HepG2 (cell line): ENCODE data around the gene LDLRAD3. TPM values are rescaled to one million over a fixed set of nuclear protein-coding genes. Genes with fewer than 3 reads are reported as not detected.

Experiments used
- ATAC-seq: fragments of 200-7000 bp; cut with Tn5 transposase; 3 replicates; pipeline ENCODE4 v1.9.1; 2020; ENCODE audit warnings: mild to moderate bottlenecking, moderate library complexity
- BruUV-seq: library from RNA; stranded (reverse); fragments of 400-500 nt; replicated peaks from 2 replicates; lab custom pipeline; 2021; lab: Mats Ljungman, UMichigan
- CTCF ChIA-PET: fragments of 300-600 bp; formaldehyde crosslinking; extraction: SDS; loops from one replicate; lab custom pipeline; 2021; ENCODE audit warnings: low total read pairs, inconsistent platforms, low intra/inter-chr PET ratio; lab: Yijun Ruan, JAX
- POLR2A ChIA-PET: fragments of 350-600 bp; sonication (Branson Sonifier 250); formaldehyde crosslinking; loops from one replicate; lab custom pipeline; 2020; ENCODE audit warnings: antibody characterized with exemption, inconsistent platforms; lab: Yijun Ruan, JAX
- DNase-seq: peaks from one replicate; pipeline ENCODE4 v3.0.0-alpha.2; 2015; ENCODE audit warnings: low spot score
- FAIRE-seq: peaks from 3 replicates; lab custom pipeline; 2011; peaks lifted over from hg19 to GRCh38; lab: Jason Lieb, UNC
- H2AFZ ChIP-seq: one replicate; pipeline ENCODE4 v1.6.1; 2011; ENCODE audit warnings: low read length, inconsistent platforms
- H3K27ac ChIP-seq: fragments of 300-600 bp; 3 replicates; pipeline ENCODE4 v1.8.0; 2011; ENCODE audit warnings: mixed run types, mild to moderate bottlenecking, mixed read lengths, low read length, inconsistent platforms; ENCODE audit not compliant: insufficient read depth; ENCODE audit errors: extremely low read length
- H3K27me3 ChIP-seq, 2 experiments: fragments of 200-600 bp in 1 of 2; 2 replicates in 1 of 2; 3 replicates in 1 of 2; pipeline versions ENCODE4 v1.6.0 to v1.8.0; 2011; ENCODE audit warnings: low read length in 2 of 2, mild to moderate bottlenecking in 2 of 2, moderate library complexity in 2 of 2, inconsistent platforms in 1 of 2; ENCODE audit not compliant: insufficient read depth in 2 of 2, control insufficient read depth in 1 of 2
- H3K36me3 ChIP-seq, 2 experiments: fragments of 200-600 bp in 1 of 2; replicated peaks in 1 of 2; 2 replicates in 1 of 2; 3 replicates in 1 of 2; pipeline versions ENCODE4 v1.5.1 to v1.8.0; 2011; ENCODE audit warnings: low read length in 2 of 2, inconsistent platforms in 1 of 2; ENCODE audit not compliant: insufficient read depth in 2 of 2, control insufficient read depth in 1 of 2
- H3K4me1 ChIP-seq: 2 replicates; pipeline ENCODE4 v1.5.1; 2012; ENCODE audit warnings: low read length, inconsistent platforms; ENCODE audit not compliant: insufficient read depth
- H3K4me2 ChIP-seq: 2 replicates; pipeline ENCODE4 v1.6.0; 2011; ENCODE audit warnings: low read depth, low read length, inconsistent platforms
- H3K4me3 ChIP-seq, 3 experiments: fragments of 200-600 bp in 1 of 3; sonication (generic), shearing (Covaris generic) in 1 of 3; replicated peaks in 1 of 3; 2 replicates each; pipeline ENCODE4 v1.5.1; 2011 to 2016; ENCODE audit warnings: low read length in 3 of 3, inconsistent platforms in 2 of 3, low read depth in 2 of 3, mild to moderate bottlenecking in 2 of 3, control low read depth in 1 of 3, mixed read lengths in 1 of 3; ENCODE audit not compliant: insufficient read depth in 1 of 3
- H3K79me2 ChIP-seq: one replicate; pipeline ENCODE4 v1.6.1; 2011; ENCODE audit warnings: low read length, inconsistent platforms; ENCODE audit not compliant: insufficient read depth
- H3K9ac ChIP-seq: 2 replicates; pipeline ENCODE4 v1.6.0; 2011; ENCODE audit warnings: mild to moderate bottlenecking, low read depth, low read length, inconsistent platforms; ENCODE audit not compliant: insufficient read depth
- H3K9me3 ChIP-seq: 2 replicates; pipeline ENCODE4 v1.5.1; 2012; ENCODE audit warnings: mild to moderate bottlenecking, low read length
- H4K20me1 ChIP-seq: 2 replicates; pipeline ENCODE4 v1.6.0; 2011; ENCODE audit warnings: inconsistent platforms, mild to moderate bottlenecking, low read length, moderate library complexity; ENCODE audit not compliant: insufficient read depth
- AKAP8 ChIP-seq: sonication (generic); formaldehyde crosslinking; IDR thresholded peaks from 2 replicates; pipeline ENCODE4 v1.5.1; 2020; ENCODE audit warnings: mild to moderate bottlenecking, missing genetic modification reagents
- CHD2 ChIP-seq: IDR thresholded peaks from 2 replicates; pipeline ENCODE4 v1.6.1; 2011; ENCODE audit warnings: low read depth, low read length, improper control_type of control experiment
- FOXM1 ChIP-seq: sonication (generic); formaldehyde crosslinking; IDR thresholded peaks from 2 replicates; pipeline ENCODE4 v1.5.0; 2020; ENCODE audit warnings: missing genetic modification reagents
- GATAD2A ChIP-seq: IDR thresholded peaks from 2 replicates; pipeline ENCODE4 v1.6.1; 2016
- HHEX ChIP-seq: IDR thresholded peaks from 2 replicates; pipeline ENCODE4 v1.6.1; 2016; ENCODE audit warnings: control low read depth
- HOXA3 ChIP-seq: sonication (generic); formaldehyde crosslinking; IDR thresholded peaks from 2 replicates; pipeline ENCODE4 v1.5.0; 2020; ENCODE audit warnings: missing genetic modification reagents
- NFATC3 ChIP-seq: sonication (generic); formaldehyde crosslinking; IDR thresholded peaks from 2 replicates; pipeline ENCODE4 v1.5.1; 2020; ENCODE audit warnings: mild to moderate bottlenecking, missing genetic modification reagents
- NFRKB ChIP-seq: fragments of 450-650 bp; IDR thresholded peaks from 2 replicates; pipeline ENCODE4 v1.6.1; 2017
- ZBTB2 ChIP-seq: sonication (generic); formaldehyde crosslinking; IDR thresholded peaks from 2 replicates; pipeline ENCODE4 v1.8.0; 2022; ENCODE audit warnings: low read depth, missing genetic modification reagents
- ZFY ChIP-seq: sonication (generic); formaldehyde crosslinking; IDR thresholded peaks from 2 replicates; pipeline ENCODE4 v1.4.0; 2020; ENCODE audit warnings: missing genetic modification reagents
- ZNF20 ChIP-seq: sonication (generic); formaldehyde crosslinking; IDR thresholded peaks from 2 replicates; pipeline ENCODE4 v1.4.0; 2020; ENCODE audit warnings: mild to moderate bottlenecking, moderate library complexity, missing genetic modification reagents
- ZNF550 ChIP-seq: sonication (generic); formaldehyde crosslinking; IDR thresholded peaks from 2 replicates; pipeline ENCODE4 v1.4.0; 2020; ENCODE audit warnings: mild to moderate bottlenecking, missing genetic modification reagents, borderline replicate concordance
- ZNF790 ChIP-seq: sonication (generic); formaldehyde crosslinking; IDR thresholded peaks from 2 replicates; pipeline ENCODE4 v1.8.0; 2022; ENCODE audit warnings: missing genetic modification reagents, mild to moderate bottlenecking, borderline replicate concordance
- ZNF850 ChIP-seq: sonication (generic); formaldehyde crosslinking; conservative IDR thresholded peaks from 2 replicates; pipeline ENCODE4 v1.9.0; 2021; ENCODE audit warnings: mild to moderate bottlenecking, missing genetic modification reagents
- ZNF879 ChIP-seq: sonication (generic); formaldehyde crosslinking; IDR thresholded peaks from 2 replicates; pipeline ENCODE4 v1.8.1; 2023; ENCODE audit warnings: missing genetic modification reagents
- ZNF883 ChIP-seq: sonication (generic); formaldehyde crosslinking; IDR thresholded peaks from 2 replicates; pipeline ENCODE4 v1.5.1; 2020; ENCODE audit warnings: mild to moderate bottlenecking, missing genetic modification reagents; ENCODE audit errors: not compliant biosample characterization
- WGBS: methylation state at CpG from one replicate; pipeline ENCODE4 v1.1.6; 2017; ENCODE audit warnings: low lambda C conversion rate; 5-methylcytosine and 5-hydroxymethylcytosine counted together
- in situ Hi-C: cut with HindIII; loops from 2 replicates; pipeline ENCODE4 v1.10.0; 2017; ENCODE audit warnings: low pct_unique_long_range_greater_than_20kb; ENCODE audit not compliant: extremely low pct_ligation_motif_present
- intact Hi-C: fragments of 100-400 bp; cut with micrococcal nuclease; formaldehyde crosslinking; loops from one replicate; pipeline ENCODE4 v1.10.0; 2022; ENCODE audit not compliant: unreplicated experiment
- polyA plus RNA-seq, 8 experiments: library from polyadenylated mRNA; depleted of rRNA in 3 of 8; stranded (reverse) in 7 of 8; unstranded in 1 of 8; fragments of >200 nt; fragmentation: Illumina TruSeq in 4 of 8; extraction: Trizol in 4 of 8; gene quantifications; 2 replicates each; pipeline versions ENCODE4 v1.2.1 to v1.2.3, GENCODE V29; 2011 to 2016; ENCODE audit warnings: low read depth in 4 of 8, missing spikeins in 1 of 8, mixed read lengths in 1 of 8; ENCODE audit not compliant: insufficient read depth in 1 of 8
- total RNA-seq, 5 experiments: library from RNA; depleted of rRNA; stranded (reverse); fragments of >200 nt; fragmentation: Illumina TruSeq; extraction: Trizol; gene quantifications; 2 replicates each; pipeline ENCODE4 v1.2.3, GENCODE V29; 2016; ENCODE audit warnings: low read depth in 1 of 5
- TF ChIP-seq, protein P1 (sequence below): sonication (generic); formaldehyde crosslinking; IDR thresholded peaks from 2 replicates; pipeline ENCODE4 v1.5.1; 2020; ENCODE audit warnings: mild to moderate bottlenecking, moderate library complexity, missing genetic modification reagents

The LDLRAD3 gene
- total and polyA plus RNA-seq, 2 of the 13 experiments (the other 11 are each of a cell fraction or from before 2014, with no cell fraction given) = 0.50 to 0.60 TPM

DNA sequence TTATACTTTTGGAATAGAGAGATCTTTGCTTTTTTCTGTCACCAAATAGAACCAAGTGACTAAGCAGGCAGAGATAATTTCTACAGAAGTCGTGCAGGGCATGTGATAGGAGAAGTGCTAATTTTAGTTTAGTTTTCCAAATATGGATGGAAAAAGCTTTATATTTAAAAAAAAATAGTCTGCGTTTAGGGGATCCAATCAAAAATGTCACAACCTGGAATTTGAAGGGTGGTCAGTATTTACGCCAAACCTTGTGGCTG is 165.7 kb downstream of the LDLRAD3 start:
- 14% methylated on average over 3 of the region's 3 CpGs for WGBS
- no peak overlapping the region for H2AFZ ChIP-seq
- intact Hi-C loops = no loop called here
- H3K4me1 ChIP-seq = no peaks in the 10 kb centered on the region
- ChIA-PET CTCF (no interaction called here), POLR2A (no interaction called here)
- no peak for DNase-seq
- no peak overlapping the region for H3K4me2 ChIP-seq
- in situ Hi-C loops = no loop called here
- H3K27ac ChIP-seq = no peak overlapping the region
- no peak for FAIRE-seq
- H3K27me3 ChIP-seq = peaks cover 0 to 17% of the 10 kb centered on the region in 2 experiments; a peak in 3 of 5 replicates
- no peaks in the 10 kb centered on the region for H3K36me3 ChIP-seq
- no peaks in the 10 kb centered on the region for H3K79me2 ChIP-seq
- no peak overlapping the region for H3K4me3 ChIP-seq
- ATAC-seq = no peak
- no peaks in the 10 kb centered on the region for H3K9me3 ChIP-seq
- BruUV-seq = no TSS peak
- TF ChIP-seq ZFY (CRISPR knock-in tag) (no peak), ZNF20 (CRISPR knock-in tag) (no peak), ZNF850 (no peak), ZNF883 (CRISPR knock-in tag) (no peak), ZNF879 (CRISPR knock-in tag) (no peak), ZBTB2 (CRISPR knock-in tag) (no peak), FOXM1 (CRISPR knock-in tag) (no peak), AKAP8 (no peak), NFATC3 (CRISPR knock-in tag) (no peak), ZNF550 (CRISPR knock-in tag) (no peak), HHEX (no peak), ZNF790 (CRISPR knock-in tag) (no peak), HOXA3 (CRISPR knock-in tag) (no peak), CHD2 (no peak), NFRKB (no peak), GATAD2A (CRISPR knock-in tag) (no peak)
- TF ChIP-seq, protein P1, sequence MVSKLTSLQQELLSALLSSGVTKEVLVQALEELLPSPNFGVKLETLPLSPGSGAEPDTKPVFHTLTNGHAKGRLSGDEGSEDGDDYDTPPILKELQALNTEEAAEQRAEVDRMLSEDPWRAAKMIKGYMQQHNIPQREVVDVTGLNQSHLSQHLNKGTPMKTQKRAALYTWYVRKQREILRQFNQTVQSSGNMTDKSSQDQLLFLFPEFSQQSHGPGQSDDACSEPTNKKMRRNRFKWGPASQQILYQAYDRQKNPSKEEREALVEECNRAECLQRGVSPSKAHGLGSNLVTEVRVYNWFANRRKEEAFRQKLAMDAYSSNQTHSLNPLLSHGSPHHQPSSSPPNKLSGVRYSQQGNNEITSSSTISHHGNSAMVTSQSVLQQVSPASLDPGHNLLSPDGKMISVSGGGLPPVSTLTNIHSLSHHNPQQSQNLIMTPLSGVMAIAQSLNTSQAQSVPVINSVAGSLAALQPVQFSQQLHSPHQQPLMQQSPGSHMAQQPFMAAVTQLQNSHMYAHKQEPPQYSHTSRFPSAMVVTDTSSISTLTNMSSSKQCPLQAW (CRISPR knock-in tag) = no peak
- no peak overlapping the region for H3K9ac ChIP-seq
- H4K20me1 ChIP-seq = no peaks in the 10 kb centered on the region
